Neural crest cell (in vitro differentiated cells): Measurements from ENCODE around the gene MYH15. TPM values are rescaled to one million over a fixed set of nuclear protein-coding genes. Genes with fewer than 3 reads are reported as not detected.

ENCODE experiments used
- DNase-seq: peaks from one replicate; pipeline ENCODE4 v3.0.0; 2021; ENCODE audit warnings: low read depth, mixed read lengths, low spot score
- H3K27ac Mint-ChIP-seq: one replicate; pipeline ENCODE4 v1.8.0; 2021; ENCODE audit warnings: mild to moderate bottlenecking, mixed read lengths; ENCODE audit not compliant: unreplicated experiment
- H3K27me3 Mint-ChIP-seq: 2 replicates; pipeline ENCODE4 v1.8.0; 2021; ENCODE audit warnings: low read depth, mild to moderate bottlenecking, mixed read lengths
- H3K36me3 Mint-ChIP-seq: 2 replicates; pipeline ENCODE4 v1.8.0; 2021; ENCODE audit warnings: low read depth, mild to moderate bottlenecking, mixed read lengths
- H3K4me1 Mint-ChIP-seq: 2 replicates; pipeline ENCODE4 v1.8.0; 2021; ENCODE audit warnings: mixed read lengths
- H3K4me3 Mint-ChIP-seq: one replicate; pipeline ENCODE4 v1.8.0; 2021; ENCODE audit warnings: mild to moderate bottlenecking, mixed read lengths
- H3K9me3 Mint-ChIP-seq: 2 replicates; pipeline ENCODE4 v1.8.0; 2021; ENCODE audit warnings: mixed read lengths
- CTCF ChIP-seq: fragments of 200-600 bp; sonication (generic); conservative IDR thresholded peaks from 2 replicates; pipeline ENCODE4 v1.5.0; 2021; ENCODE audit warnings: antibody characterized with exemption, mild to moderate bottlenecking
- total RNA-seq: library from RNA; stranded (reverse); gene quantifications from 2 replicates; pipeline ENCODE4 v1.2.1, GENCODE V29; 2021

MYH15 gene
- total RNA-seq, 1 donor from 2014 or later, result 0.16 TPM

GRCh38 chr3:108468577-108468976 lies 41.8 kb downstream of the MYH15 start:
- no peaks in the 10 kb centered on the region for H3K36me3 Mint-ChIP-seq
- no peak for DNase-seq
- TF ChIP-seq CTCF, result no peak
- H3K27me3 Mint-ChIP-seq, result no peaks in the 10 kb centered on the region
- no peaks in the 10 kb centered on the region for H3K9me3 Mint-ChIP-seq
- H3K4me1 Mint-ChIP-seq, result no peaks in the 10 kb centered on the region
- no peak overlapping the region for H3K27ac Mint-ChIP-seq
- no peak overlapping the region for H3K4me3 Mint-ChIP-seq

- no peak for TF ChIP-seq CTCF
- no peaks in the 10 kb centered on the region for H3K27me3 Mint-ChIP-seq
- no peak overlapping the region for H3K27ac Mint-ChIP-seq
- no peaks in the 10 kb centered on the region for H3K36me3 Mint-ChIP-seq
- no peaks in the 10 kb centered on the region for H3K9me3 Mint-ChIP-seq
- H3K4me3 Mint-ChIP-seq, result no peak overlapping the region
- H3K4me1 Mint-ChIP-seq, result peaks cover 3% of the 10 kb centered on the region
- no peak for DNase-seq
Observed at GRCh38 chr3:108462899-108463298, 47.5 kb downstream of the MYH15 start.

GRCh38 chr3:108461661-108462111 lies 48.7 kb downstream of the MYH15 start:
- Mint-ChIP-seq H3K9me3 (no peaks in the 10 kb centered on the region), H3K36me3 (no peaks in the 10 kb centered on the region), H3K27me3 (no peaks in the 10 kb centered on the region), H3K4me1 (peaks cover 3% of the 10 kb centered on the region), H3K27ac (no peak overlapping the region), H3K4me3 (no peak overlapping the region)
- TF ChIP-seq CTCF, result no peak
- DNase-seq, result no peak

- H3K27ac Mint-ChIP-seq, result no peak overlapping the region
- no peak for TF ChIP-seq CTCF
Observed at GRCh38 chr3:108459225-108459624, 51.2 kb downstream of the MYH15 start.

GRCh38 chr3:108455212-108455705 lies 55.1 kb downstream of the MYH15 start:
- peaks cover 6% of the 10 kb centered on the region for H3K4me1 Mint-ChIP-seq
- H3K4me3 Mint-ChIP-seq, result no peak overlapping the region
- no peak for DNase-seq
- TF ChIP-seq CTCF, result no peak
- H3K27ac Mint-ChIP-seq, result no peak overlapping the region
- no peaks in the 10 kb centered on the region for H3K36me3 Mint-ChIP-seq
- H3K9me3 Mint-ChIP-seq, result peaks cover 2% of the 10 kb centered on the region
- no peaks in the 10 kb centered on the region for H3K27me3 Mint-ChIP-seq

More at GRCh38 chr3:108459225-108459624, 51.2 kb downstream of the MYH15 start:
- Mint-ChIP-seq H3K4me3 (no peak overlapping the region), H3K9me3 (no peaks in the 10 kb centered on the region), H3K4me1 (peaks cover 9% of the 10 kb centered on the region), H3K27me3 (no peaks in the 10 kb centered on the region), H3K36me3 (no peaks in the 10 kb centered on the region)
- no peak for DNase-seq

- Mint-ChIP-seq H3K9me3 (peaks cover 7% of the 10 kb centered on the region), H3K27ac (no peak overlapping the region)
- no peak for TF ChIP-seq CTCF
Observed at GRCh38 chr3:108453565-108453964, 56.8 kb downstream of the MYH15 start.

More at GRCh38 chr3:108453565-108453964, 56.8 kb downstream of the MYH15 start:
- Mint-ChIP-seq H3K27me3 (no peaks in the 10 kb centered on the region), H3K4me1 (peaks cover 6% of the 10 kb centered on the region), H3K4me3 (no peak overlapping the region), H3K36me3 (no peaks in the 10 kb centered on the region)
- no peak for DNase-seq
